ENCODE results near the gene ITGAD.

DNA sequence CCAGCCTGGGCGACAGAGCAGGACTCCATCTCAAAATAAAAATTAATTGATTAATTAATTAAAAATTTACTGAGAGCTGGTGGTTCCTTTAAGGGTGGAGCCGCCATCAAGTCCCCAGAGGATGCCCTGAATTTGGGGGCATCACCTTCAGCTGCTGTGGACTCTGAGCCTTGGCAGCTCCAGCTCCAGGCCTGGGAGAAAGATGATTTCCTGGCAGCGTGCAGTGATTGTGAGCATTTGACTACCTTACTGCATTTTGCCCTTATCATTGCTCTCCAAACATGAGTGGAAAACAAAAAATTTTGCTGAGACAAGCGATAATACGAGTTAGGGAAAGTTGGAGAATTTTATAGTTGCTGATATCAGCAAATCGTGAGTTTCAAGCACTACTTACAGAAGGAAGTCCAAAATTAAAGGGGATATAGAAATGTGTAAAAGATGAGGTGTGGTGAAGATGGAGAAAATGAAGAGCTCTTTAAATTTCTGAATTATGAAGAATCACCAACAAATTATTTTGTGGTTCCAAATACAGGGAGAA lies 2.6 kb upstream of the ITGAD start:
- TF ChIP-seq, protein P1, sequence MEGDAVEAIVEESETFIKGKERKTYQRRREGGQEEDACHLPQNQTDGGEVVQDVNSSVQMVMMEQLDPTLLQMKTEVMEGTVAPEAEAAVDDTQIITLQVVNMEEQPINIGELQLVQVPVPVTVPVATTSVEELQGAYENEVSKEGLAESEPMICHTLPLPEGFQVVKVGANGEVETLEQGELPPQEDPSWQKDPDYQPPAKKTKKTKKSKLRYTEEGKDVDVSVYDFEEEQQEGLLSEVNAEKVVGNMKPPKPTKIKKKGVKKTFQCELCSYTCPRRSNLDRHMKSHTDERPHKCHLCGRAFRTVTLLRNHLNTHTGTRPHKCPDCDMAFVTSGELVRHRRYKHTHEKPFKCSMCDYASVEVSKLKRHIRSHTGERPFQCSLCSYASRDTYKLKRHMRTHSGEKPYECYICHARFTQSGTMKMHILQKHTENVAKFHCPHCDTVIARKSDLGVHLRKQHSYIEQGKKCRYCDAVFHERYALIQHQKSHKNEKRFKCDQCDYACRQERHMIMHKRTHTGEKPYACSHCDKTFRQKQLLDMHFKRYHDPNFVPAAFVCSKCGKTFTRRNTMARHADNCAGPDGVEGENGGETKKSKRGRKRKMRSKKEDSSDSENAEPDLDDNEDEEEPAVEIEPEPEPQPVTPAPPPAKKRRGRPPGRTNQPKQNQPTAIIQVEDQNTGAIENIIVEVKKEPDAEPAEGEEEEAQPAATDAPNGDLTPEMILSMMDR (IDR thresholded peaks at IDR 0.05) = no peak
- TF ChIP-seq POLR2A (IDR thresholded peaks at IDR 0.05) = no peak

Data from body of pancreas (tissue), 4 donors.